Measurements from ENCODE around the gene CFAP107.

Gene CFAP107

DNA sequence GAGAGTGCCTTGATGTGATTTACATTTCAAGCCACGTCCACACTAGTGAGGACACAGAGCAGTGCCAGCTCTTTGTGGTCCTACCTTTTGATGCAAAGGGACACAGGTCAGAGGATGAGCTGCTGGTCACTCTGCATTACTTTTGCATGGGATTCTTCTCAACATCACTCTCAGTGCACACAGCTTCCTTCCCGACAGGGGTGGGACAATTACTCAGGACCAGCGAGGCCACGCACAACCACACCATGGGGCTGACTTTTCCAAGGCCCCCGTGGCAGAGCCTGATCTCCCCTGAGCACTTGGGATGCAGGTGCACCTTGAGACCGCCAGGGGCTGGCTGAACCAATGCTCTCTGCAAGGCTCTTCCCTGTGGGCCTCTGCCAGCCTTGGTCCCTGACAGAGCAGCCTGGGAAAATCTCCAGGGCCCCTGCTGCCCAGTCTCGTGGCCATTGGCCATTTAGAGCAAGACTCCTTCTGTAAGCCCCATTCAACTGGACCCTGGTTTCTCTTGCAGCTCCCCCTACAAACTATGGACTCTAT lies 14.3 kb downstream of the CFAP107 start:
- H3K27me3 ChIP-seq (ENCODE audit: control insufficient read depth in 5 of 5, insufficient read depth in 4 of 5, low read length in 5 of 5) = peaks cover 0 to 11% (median 9%) of the 10 kb centered on the region in 5 donors
- no peak overlapping the region for H3K9ac ChIP-seq (ENCODE audit: low read length in 5 of 5)
- H3K36me3 ChIP-seq (ENCODE audit: control insufficient read depth in 5 of 5, insufficient read depth in 5 of 5, low read length in 5 of 5) = no peaks in the 10 kb centered on the region
- no peak overlapping the region for H3K27ac ChIP-seq (ENCODE audit: low read depth, low read length)
- no peaks in the 10 kb centered on the region for H3K4me1 ChIP-seq (ENCODE audit: control insufficient read depth in 5 of 5, insufficient read depth in 5 of 5, low read length in 5 of 5)
- no peak overlapping the region for H3K4me3 ChIP-seq (ENCODE audit: low read depth in 1 of 5, low read length in 5 of 5)
- no peaks in the 10 kb centered on the region for H3K9me3 ChIP-seq (ENCODE audit: control insufficient read depth in 5 of 5, low read length in 5 of 5)

DNA sequence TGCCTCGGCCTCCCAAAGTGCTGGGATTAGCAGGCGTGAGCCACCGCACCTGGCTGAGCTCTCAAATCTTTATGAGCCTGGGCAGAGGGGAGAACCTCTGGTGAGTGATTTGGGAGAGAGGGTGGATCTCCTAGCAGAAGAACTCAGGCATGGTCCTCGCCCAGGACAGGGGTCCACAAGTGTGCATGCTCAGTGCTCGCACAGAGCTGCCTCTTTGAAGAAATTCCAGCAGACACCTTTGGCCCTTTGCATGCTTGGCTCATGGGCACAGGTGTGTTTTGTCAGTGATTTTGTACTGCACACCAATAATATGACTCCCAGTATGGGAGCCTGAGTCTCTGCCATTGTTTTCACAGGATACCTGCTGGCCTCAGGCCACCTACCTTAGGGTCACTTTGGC lies 15.8 kb downstream of the CFAP107 start:
- no peaks in the 10 kb centered on the region for H3K4me1 ChIP-seq (ENCODE audit: control insufficient read depth in 5 of 5, insufficient read depth in 5 of 5, low read length in 5 of 5)
- H3K4me3 ChIP-seq (ENCODE audit: low read depth in 1 of 5, low read length in 5 of 5) = no peak overlapping the region
- peaks cover 0 to 9% (median 8%) of the 10 kb centered on the region in 5 donors for H3K27me3 ChIP-seq (ENCODE audit: control insufficient read depth in 5 of 5, insufficient read depth in 4 of 5, low read length in 5 of 5)
- no peaks in the 10 kb centered on the region for H3K9me3 ChIP-seq (ENCODE audit: control insufficient read depth in 5 of 5, low read length in 5 of 5)
- H3K9ac ChIP-seq (ENCODE audit: low read length in 5 of 5) = no peak overlapping the region
- no peak overlapping the region for H3K27ac ChIP-seq (ENCODE audit: low read depth, low read length)
- H3K36me3 ChIP-seq (ENCODE audit: control insufficient read depth in 5 of 5, insufficient read depth in 5 of 5, low read length in 5 of 5) = no peaks in the 10 kb centered on the region

DNA sequence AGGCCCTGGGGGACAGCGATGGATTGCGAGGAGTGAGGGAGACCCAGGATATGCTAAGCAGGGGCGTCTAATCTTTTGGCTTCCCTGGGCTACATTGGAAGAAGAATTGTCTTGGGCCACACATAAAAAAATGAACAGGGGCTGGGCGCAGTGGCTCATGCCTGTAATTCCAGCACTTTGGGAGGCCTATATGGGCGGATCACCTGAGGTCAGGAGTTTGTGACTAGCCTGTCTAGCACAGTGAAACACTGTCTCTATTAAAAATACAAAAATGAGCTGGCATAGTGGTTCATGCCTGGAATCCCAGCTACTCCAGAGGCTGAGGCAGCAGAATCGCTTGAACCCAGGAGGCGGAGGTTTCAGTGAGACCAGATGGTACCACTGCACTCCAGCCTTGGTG lies 16.8 kb downstream of the CFAP107 start:
- H3K27ac ChIP-seq (ENCODE audit: low read depth, low read length) = no peak overlapping the region
- H3K27me3 ChIP-seq (ENCODE audit: control insufficient read depth in 5 of 5, insufficient read depth in 4 of 5, low read length in 5 of 5) = peaks cover 0 to 9% (median 8%) of the 10 kb centered on the region in 5 donors
- H3K4me3 ChIP-seq (ENCODE audit: low read depth in 1 of 5, low read length in 5 of 5) = no peak overlapping the region
- no peaks in the 10 kb centered on the region for H3K9me3 ChIP-seq (ENCODE audit: control insufficient read depth in 5 of 5, low read length in 5 of 5)
- no peaks in the 10 kb centered on the region for H3K36me3 ChIP-seq (ENCODE audit: control insufficient read depth in 5 of 5, insufficient read depth in 5 of 5, low read length in 5 of 5)
- H3K4me1 ChIP-seq (ENCODE audit: control insufficient read depth in 5 of 5, insufficient read depth in 5 of 5, low read length in 5 of 5) = no peaks in the 10 kb centered on the region
- no peak overlapping the region for H3K9ac ChIP-seq (ENCODE audit: low read length in 5 of 5)

DNA sequence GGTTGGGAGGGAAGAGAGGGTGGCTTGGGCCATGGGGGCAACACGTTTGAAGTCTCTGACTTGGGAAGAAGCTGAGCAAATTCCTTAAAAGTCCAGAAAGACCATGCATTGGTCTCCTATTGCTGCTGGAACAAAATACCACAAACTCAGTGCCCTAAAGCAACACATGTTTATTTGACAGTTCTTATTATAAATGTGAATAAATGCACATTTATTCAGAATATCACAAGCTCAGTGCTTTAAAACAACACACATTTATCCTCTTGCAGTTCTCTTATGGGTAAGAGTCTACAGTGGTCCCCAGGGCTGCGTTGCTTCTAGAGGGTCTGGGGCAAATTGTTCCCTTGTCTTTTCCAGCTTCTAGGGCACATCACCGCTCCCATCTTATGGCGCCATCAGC lies 17.5 kb downstream of the CFAP107 start:
- Histone ChIP-seq H3K4me1 (ENCODE audit: control insufficient read depth in 5 of 5, insufficient read depth in 5 of 5, low read length in 5 of 5) (no peaks in the 10 kb centered on the region), H3K9me3 (ENCODE audit: control insufficient read depth in 5 of 5, low read length in 5 of 5) (no peaks in the 10 kb centered on the region), H3K9ac (ENCODE audit: low read length in 5 of 5) (no peak overlapping the region), H3K27ac (ENCODE audit: low read depth, low read length) (no peak overlapping the region), H3K27me3 (ENCODE audit: control insufficient read depth in 5 of 5, insufficient read depth in 4 of 5, low read length in 5 of 5) (peaks cover 0 to 9% (median 8%) of the 10 kb centered on the region in 5 donors), H3K4me3 (ENCODE audit: low read depth in 1 of 5, low read length in 5 of 5) (no peak overlapping the region), H3K36me3 (ENCODE audit: control insufficient read depth in 5 of 5, insufficient read depth in 5 of 5, low read length in 5 of 5) (no peaks in the 10 kb centered on the region)

DNA sequence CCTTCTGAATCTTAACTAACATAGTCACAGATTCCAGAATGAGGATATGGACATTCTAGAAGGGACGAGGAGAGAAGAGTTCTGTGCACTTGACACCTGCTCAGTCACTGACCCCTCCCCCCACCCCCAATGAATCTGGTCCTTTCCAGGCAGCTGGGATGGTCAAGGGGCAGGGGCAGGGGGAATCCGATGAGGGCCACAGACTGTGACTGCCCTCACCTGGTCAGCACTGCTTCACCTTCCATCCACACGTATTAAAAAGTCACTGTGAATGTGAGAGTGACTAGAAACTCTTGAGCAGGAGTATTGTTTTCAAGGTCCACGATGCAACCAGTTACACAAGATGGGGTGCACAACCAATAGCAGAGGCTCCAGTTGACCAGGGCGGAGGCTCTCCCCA lies 18.0 kb downstream of the CFAP107 start:
- Histone ChIP-seq H3K4me1 (ENCODE audit: control insufficient read depth in 5 of 5, insufficient read depth in 5 of 5, low read length in 5 of 5) (no peaks in the 10 kb centered on the region), H3K9me3 (ENCODE audit: control insufficient read depth in 5 of 5, low read length in 5 of 5) (no peaks in the 10 kb centered on the region), H3K27me3 (ENCODE audit: control insufficient read depth in 5 of 5, insufficient read depth in 4 of 5, low read length in 5 of 5) (peaks cover 0 to 12% (median 7%) of the 10 kb centered on the region in 5 donors), H3K9ac (ENCODE audit: low read length in 5 of 5) (no peak overlapping the region), H3K27ac (ENCODE audit: low read depth, low read length) (no peak overlapping the region), H3K36me3 (ENCODE audit: control insufficient read depth in 5 of 5, insufficient read depth in 5 of 5, low read length in 5 of 5) (no peaks in the 10 kb centered on the region), H3K4me3 (ENCODE audit: low read depth in 1 of 5, low read length in 5 of 5) (no peak overlapping the region)

DNA sequence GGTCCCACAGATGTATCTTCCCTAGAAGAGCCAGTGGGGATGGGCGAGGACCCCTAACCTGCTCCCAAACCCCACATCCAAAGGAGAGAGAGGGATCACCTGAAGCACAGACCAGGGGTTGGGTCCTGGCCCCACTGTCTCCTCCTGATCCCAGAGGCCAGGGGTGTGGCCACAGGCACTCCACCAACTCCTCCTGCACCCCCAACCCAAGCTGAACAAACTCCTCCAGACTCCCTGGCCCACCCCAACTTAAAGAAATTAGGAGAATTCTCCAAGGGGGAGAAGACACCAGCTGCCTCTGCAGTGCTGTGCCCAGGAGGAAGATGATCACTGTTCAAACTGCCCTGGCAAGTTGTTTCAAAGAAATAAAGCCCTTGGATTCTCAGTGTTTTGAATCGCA lies 23.0 kb downstream of the CFAP107 start:
- Histone ChIP-seq H3K27me3 (ENCODE audit: control insufficient read depth in 5 of 5, insufficient read depth in 4 of 5, low read length in 5 of 5) (peaks cover 0 to 18% (median 7%) of the 10 kb centered on the region in 5 donors), H3K36me3 (ENCODE audit: control insufficient read depth in 5 of 5, insufficient read depth in 5 of 5, low read length in 5 of 5) (no peaks in the 10 kb centered on the region), H3K9me3 (ENCODE audit: control insufficient read depth in 5 of 5, low read length in 5 of 5) (peaks cover 0 to 3% (median 0%) of the 10 kb centered on the region in 5 donors), H3K27ac (ENCODE audit: low read depth, low read length) (no peak overlapping the region), H3K4me1 (ENCODE audit: control insufficient read depth in 5 of 5, insufficient read depth in 5 of 5, low read length in 5 of 5) (no peaks in the 10 kb centered on the region), H3K4me3 (ENCODE audit: low read depth in 1 of 5, low read length in 5 of 5) (no peak overlapping the region), H3K9ac (ENCODE audit: low read length in 5 of 5) (no peak overlapping the region)

DNA sequence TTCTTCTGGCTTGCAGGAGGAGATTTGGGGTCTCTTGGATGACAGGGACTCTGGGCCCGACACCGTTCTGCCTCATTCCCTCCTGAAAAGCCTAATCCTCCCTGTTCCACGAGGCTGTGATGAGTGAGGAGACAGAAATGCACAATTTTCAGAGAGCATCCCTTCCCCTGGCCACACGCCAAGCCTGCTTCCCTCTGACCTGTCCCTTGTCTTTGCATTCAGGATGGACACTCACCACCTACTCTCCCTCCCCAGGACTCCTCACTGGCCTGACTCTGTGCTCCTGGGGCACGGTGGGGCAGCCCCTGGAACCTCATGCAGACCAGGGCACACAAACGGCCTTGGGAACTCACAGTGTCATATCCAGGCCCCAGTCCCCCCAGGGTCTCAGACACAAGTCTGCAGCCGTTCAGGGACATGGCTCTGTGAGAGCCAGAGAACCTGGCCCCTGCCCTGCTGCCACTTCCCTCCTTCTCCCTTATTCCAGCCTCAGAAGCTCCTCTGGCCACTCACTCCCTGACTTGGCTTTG lies 24.0 kb downstream of the CFAP107 start:
- Histone ChIP-seq H3K27me3 (ENCODE audit: control insufficient read depth in 5 of 5, insufficient read depth in 4 of 5, low read length in 5 of 5) (peaks cover 0 to 18% (median 7%) of the 10 kb centered on the region in 5 donors), H3K36me3 (ENCODE audit: control insufficient read depth in 5 of 5, insufficient read depth in 5 of 5, low read length in 5 of 5) (no peaks in the 10 kb centered on the region), H3K4me1 (ENCODE audit: control insufficient read depth in 5 of 5, insufficient read depth in 5 of 5, low read length in 5 of 5) (no peaks in the 10 kb centered on the region), H3K9ac (ENCODE audit: low read length in 5 of 5) (no peak overlapping the region), H3K9me3 (ENCODE audit: control insufficient read depth in 5 of 5, low read length in 5 of 5) (peaks cover 0 to 3% (median 0%) of the 10 kb centered on the region in 5 donors), H3K4me3 (ENCODE audit: low read depth in 1 of 5, low read length in 5 of 5) (no peak overlapping the region), H3K27ac (ENCODE audit: low read depth, low read length) (no peak overlapping the region)

DNA sequence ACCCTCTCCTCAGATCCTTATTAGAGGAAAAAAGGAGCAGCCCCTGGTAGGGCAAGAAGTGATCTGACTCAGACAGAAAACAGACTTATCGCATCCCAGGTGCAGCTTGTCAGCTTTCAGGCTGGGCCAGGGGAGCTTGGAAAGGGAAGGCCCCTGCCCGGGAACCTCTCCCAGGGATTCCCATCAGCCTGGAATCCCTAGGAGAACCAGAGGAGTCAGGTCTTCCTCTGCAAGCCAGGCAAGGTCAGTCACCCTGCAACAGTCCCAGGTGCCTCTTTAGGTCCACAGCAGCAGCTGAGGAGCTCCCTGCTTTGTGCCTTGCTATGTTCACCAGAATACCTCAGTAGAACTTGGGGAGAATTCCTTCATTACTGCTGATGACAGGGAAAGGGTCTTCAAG lies 24.6 kb downstream of the CFAP107 start:
- no peak overlapping the region for H3K4me3 ChIP-seq (ENCODE audit: low read depth in 1 of 5, low read length in 5 of 5)
- H3K4me1 ChIP-seq (ENCODE audit: control insufficient read depth in 5 of 5, insufficient read depth in 5 of 5, low read length in 5 of 5) = no peaks in the 10 kb centered on the region
- no peak overlapping the region for H3K9ac ChIP-seq (ENCODE audit: low read length in 5 of 5)
- no peaks in the 10 kb centered on the region for H3K36me3 ChIP-seq (ENCODE audit: control insufficient read depth in 5 of 5, insufficient read depth in 5 of 5, low read length in 5 of 5)
- H3K27me3 ChIP-seq (ENCODE audit: control insufficient read depth in 5 of 5, insufficient read depth in 4 of 5, low read length in 5 of 5) = peaks cover 0 to 18% (median 7%) of the 10 kb centered on the region in 5 donors
- no peak overlapping the region for H3K27ac ChIP-seq (ENCODE audit: low read depth, low read length)
- peaks cover 0 to 3% (median 0%) of the 10 kb centered on the region in 5 donors for H3K9me3 ChIP-seq (ENCODE audit: control insufficient read depth in 5 of 5, low read length in 5 of 5)

DNA sequence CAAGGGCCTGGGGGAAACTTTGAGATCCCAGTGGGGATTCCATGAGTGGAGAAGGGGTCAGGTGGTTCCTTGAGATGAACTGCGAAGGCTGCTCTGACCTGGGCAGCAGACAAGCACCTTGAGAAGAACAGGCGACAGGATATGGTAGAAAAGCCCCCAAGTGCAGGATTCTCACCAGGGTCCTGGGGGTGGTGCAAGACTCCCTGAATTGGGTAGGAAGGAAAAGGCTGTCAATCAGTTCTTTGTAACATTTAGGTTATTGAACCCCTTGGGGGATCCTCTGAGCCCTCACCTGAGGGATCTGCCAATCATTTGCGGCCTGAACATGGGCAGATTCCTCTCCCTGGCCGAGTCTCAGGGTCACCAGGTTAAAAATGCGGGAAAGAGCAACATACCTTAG lies 25.2 kb downstream of the CFAP107 start:
- Histone ChIP-seq H3K27me3 (ENCODE audit: control insufficient read depth in 5 of 5, insufficient read depth in 4 of 5, low read length in 5 of 5) (peaks cover 0 to 18% (median 10%) of the 10 kb centered on the region in 5 donors), H3K27ac (ENCODE audit: low read depth, low read length) (no peak overlapping the region)

DNA sequence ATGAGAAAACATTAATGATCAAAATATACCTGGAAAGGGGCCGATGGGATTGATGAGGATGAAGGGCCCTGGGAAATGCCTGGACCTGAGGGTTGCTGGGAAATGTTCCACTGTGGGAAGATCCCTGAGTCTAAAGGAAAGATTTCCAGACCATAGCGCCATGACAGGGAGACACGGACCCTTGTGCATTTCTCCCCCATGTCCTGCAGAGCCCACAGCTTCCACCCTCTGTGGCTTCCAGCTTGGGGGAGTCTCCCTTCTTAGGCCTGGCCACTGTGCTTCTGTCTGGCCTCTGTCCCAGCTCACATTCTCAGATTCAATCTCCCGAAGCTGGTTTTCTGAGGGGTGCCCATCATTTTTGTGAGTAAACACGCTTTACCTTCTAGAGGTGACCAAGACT lies 26.5 kb downstream of the CFAP107 start:
- Histone ChIP-seq H3K9ac (ENCODE audit: low read length in 5 of 5) (no peak overlapping the region), H3K27me3 (ENCODE audit: control insufficient read depth in 5 of 5, insufficient read depth in 4 of 5, low read length in 5 of 5) (peaks cover 0 to 18% (median 10%) of the 10 kb centered on the region in 5 donors), H3K36me3 (ENCODE audit: control insufficient read depth in 5 of 5, insufficient read depth in 5 of 5, low read length in 5 of 5) (no peaks in the 10 kb centered on the region), H3K4me1 (ENCODE audit: control insufficient read depth in 5 of 5, insufficient read depth in 5 of 5, low read length in 5 of 5) (no peaks in the 10 kb centered on the region), H3K9me3 (ENCODE audit: control insufficient read depth in 5 of 5, low read length in 5 of 5) (peaks cover 0 to 3% (median 0%) of the 10 kb centered on the region in 5 donors), H3K4me3 (ENCODE audit: low read depth in 1 of 5, low read length in 5 of 5) (no peak overlapping the region), H3K27ac (ENCODE audit: low read depth, low read length) (no peak overlapping the region)

More for the DNA sequence above, 25.2 kb downstream of the CFAP107 start:
- Histone ChIP-seq H3K9me3 (ENCODE audit: control insufficient read depth in 5 of 5, low read length in 5 of 5) (peaks cover 0 to 3% (median 0%) of the 10 kb centered on the region in 5 donors), H3K36me3 (ENCODE audit: control insufficient read depth in 5 of 5, insufficient read depth in 5 of 5, low read length in 5 of 5) (no peaks in the 10 kb centered on the region), H3K9ac (ENCODE audit: low read length in 5 of 5) (no peak overlapping the region), H3K4me1 (ENCODE audit: control insufficient read depth in 5 of 5, insufficient read depth in 5 of 5, low read length in 5 of 5) (no peaks in the 10 kb centered on the region), H3K4me3 (ENCODE audit: low read depth in 1 of 5, low read length in 5 of 5) (no peak overlapping the region)

Data from subcutaneous abdominal adipose tissue (tissue), 5 donors.